Inflammatory macrophage treated with lipopolysaccharide for 4 hours (primary cell): ENCODE data around the gene GDNF.
"Not testable (repeated sequence)": the region's sequence is repeated elsewhere in the genome, so short reads cannot be mapped to it uniquely, and the experiment has no call there.

Source experiments
- DNase-seq: peaks from one replicate; pipeline ENCODE4 v3.0.0-alpha.2; 2020

Gene GDNF

DNA sequence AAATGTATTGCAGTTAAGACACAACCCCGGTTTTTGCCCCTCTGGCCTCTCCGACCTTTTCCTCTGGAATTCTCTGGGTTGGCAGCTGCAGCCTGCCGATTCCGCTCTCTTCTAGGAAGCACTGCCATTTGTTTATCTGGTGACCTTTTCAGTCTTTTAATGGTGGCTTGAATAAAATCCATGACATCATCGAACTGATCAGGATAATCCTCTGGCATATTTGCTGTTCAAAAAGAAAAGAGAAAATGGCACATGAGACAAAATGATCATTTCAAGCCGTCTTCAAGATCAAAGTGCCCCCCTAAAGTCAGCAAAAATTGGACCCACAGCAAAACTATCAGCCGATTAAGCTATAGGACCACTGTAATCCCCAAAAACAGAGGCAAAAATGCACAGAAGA lies 23.9 kb downstream of the GDNF start:
- DNase-seq, result no peak

DNA sequence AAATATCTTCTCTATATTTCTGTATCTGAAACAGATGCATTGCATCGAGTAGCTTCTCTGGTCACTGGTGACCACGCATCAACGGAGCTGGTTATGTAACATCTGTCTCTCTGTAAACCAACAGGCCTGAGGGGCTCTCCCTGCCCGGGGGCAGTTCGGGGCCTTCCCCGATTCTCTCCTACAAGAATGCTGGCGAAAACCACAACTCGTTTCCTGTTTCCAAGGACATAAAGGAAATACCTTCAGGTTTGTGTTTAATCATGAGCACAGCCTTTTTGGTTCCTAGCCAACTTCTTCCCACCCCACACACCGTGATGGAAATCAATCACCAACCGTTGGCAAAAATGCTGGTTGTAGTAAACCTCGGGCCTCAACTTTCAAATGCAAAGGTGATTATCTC lies 25.1 kb downstream of the GDNF start:
- no peak for DNase-seq

DNA sequence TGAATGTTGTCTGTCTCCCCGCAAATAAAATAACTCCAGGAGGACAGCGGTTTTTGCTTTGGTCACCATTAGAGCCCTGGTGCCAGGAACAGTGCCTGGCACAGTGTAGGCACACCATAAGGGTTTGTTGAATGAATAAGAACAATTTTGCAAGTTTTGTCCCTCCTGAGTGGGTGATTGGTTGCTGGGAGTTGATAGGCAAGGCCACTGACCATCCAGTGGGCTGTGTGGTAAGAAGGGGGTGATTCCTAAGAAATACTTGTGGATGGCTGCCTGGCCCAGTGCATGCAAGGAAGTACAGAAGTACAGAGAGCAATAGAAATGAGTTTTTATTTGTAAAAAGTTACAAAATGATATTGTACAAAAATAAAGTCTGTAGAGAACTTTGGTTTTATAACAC lies 27.5 kb downstream of the GDNF start:
- no peak for DNase-seq

DNA sequence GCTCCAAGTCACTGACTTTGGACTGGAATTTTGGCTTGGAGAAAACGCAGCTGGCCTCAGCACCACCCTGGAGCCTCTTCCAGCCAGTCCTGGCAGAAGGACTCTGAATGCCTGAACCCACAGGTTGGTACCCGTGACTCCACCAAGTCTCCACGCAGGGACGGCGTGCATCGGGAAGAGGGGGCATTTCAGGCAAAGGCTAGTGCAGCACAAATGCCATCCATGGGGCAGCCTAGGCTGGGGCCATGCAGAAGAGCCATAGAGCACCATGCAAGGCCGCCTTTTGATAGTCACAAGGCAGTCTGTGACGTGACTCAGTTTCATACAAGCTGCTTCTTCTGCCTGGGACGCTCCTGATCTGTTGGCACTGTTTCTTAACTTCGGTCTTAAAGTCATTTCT lies 28.0 kb downstream of the GDNF start:
- no peak for DNase-seq

DNA sequence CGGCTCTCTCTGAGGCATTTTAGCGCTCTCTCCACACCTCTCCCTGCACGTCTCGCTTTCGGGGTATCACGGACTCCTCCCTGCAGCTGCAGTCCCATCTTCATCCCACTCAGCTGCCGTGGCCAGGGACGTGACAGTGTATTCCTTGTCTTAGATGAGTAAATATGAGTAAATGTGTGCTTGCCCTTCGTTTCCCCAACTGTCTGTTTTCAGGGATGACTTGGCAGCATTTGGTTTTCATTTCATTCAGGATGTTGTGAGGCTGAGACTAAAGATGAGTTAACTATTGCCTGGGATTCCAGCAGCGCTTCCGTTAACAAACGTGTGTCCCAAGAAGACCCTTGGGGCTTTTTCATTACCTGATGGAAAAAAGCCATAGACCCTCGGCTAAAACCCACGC lies 29.5 kb downstream of the GDNF start:
- DNase-seq, result no peak

DNA sequence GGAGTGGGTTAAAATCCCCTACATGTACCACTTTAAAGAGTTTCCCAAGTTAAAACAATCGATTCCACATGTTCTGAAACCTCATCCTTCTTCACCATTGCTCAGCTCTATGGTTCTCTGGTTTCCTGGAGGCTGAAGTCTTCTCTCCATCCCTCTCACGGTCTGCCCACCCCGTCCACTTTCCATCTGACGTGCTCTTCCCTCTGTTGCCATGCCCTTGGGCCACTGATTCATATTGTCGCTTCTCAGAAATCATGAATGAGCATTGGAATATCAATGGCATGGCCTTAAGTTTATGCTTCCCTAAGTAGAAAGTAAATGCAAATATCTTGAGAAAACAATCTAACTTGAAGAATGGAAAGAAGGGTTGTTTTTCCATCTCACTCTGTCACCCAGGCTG lies 30.9 kb downstream of the GDNF start:
- DNase-seq, result no peak

DNA sequence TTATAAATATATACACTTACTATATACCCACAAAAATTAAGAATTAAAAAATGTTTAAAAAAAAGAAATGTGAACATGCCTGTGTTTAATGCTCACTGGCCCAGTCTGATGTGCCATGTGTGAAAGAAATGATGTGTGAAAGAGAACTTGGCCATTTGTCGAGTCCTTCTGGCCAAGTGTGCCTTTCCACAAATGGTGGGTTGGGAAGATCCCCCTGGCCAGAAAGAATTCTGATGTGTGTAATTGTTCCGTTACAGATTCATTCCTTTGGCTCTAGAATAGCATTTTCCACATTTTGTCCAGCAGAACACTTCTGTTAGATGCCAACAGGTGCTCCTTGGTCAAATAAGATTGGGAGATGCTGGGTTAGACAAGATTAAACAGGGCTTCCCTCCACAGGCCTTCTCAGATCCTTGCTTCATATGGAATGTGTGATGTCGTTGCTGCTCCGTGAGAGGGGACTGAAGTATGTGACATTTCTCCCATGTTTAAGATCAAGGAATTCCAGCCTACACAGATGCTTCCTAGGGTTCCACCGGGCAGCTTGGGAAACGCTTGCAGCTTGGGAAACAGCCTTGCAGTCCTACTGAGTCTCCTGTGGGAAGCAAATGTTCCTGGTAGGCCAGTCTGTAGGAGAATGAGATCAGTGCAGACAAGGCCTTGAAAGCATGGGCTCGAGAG lies 32.1 kb downstream of the GDNF start:
- no peak for DNase-seq

DNA sequence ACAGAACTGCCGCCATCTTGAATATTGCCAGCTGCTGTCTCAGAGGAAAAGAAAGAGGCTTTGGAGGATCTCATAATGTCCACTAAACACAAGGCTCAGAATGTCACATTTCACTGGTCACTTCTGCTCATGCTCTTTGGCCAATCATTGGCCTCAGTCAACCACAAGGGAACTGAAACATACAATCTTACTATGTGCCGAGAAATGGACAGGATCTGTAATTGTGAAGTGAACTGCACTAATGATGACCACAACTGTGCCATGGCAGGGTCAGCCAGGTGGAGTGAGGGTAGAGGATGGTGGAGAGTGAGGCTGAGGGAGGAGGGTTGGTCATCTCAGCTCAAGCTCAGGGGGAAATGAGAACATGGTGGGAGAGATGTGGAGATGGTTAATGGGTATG lies 32.8 kb downstream of the GDNF start:
- no peak for DNase-seq

DNA sequence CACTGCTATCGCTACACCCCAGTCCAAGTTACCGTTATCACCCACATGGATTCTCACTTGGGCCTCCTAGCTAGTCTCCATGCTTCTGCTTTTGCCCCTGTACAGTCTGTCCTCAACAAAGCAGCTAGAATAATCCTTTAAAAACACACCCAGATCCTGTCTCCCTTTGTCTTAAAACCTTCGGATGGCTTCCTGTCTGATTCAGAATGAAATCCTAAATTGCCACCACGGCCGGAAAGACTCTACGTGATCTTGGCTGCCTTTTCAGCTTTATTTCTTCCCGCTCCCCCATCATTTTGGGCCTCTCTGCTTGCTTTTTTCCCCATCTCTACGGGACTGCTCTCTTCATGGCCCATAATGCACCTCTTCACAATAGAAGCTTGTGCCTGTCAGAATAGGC lies 33.4 kb downstream of the GDNF start:
- DNase-seq, result no peak

DNA sequence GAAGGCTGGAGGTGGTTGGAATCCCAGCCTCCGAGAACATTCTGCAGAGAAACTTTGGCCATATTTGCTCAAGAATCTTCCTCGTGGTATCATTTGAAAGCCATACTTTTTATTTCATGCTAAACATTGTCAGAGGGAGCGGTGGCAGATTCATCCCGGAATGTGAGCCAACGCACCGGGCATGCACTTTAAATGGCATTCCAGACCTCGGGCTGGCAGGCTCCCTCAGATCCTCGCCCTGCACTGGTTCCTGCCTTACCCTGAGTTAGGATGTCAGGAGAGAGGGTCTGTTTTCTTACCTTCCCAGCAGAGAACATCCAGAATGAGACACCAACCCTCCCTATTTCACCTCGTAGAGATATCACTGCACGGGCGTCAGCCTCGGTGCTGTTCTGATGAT lies 33.8 kb downstream of the GDNF start:
- DNase-seq, result no peak

DNA sequence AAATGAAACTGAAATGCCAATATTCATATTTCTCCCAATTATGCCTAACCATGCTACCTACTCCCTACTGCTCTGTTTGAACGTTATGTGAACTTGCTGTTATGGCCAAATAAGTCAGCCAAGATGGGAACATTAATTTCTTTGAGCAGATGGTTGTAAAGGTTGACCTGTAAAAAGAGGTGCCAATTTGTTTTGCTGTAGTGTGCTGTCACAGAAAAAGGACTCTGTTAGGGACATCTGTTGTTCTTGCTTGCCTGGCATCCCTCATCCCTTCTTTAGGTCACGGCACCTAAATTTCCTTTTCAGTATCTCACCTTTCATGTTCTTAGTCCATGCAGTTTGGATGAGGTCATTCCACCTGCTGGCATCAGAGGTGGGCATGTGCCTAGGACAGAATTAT lies 35.4 kb downstream of the GDNF start:
- no peak for DNase-seq

DNA sequence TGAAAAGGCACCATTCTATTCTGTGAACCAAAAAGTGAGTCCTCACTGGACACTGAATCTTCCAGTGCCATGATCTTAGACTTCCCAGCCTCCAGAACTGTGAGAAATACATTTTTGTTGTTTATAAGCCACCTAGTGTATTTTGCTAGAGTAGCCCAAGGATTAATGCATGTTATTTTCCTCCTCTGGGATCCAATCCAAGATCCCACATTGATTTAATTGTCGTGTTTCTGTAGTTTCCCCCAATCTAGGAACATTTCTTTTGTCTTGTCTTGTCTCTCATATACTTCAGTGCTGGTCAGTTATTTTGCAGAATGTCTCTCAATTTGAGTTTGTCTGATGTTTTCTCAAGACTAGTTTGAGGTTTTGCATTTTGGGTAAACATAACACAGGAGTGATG lies 36.4 kb downstream of the GDNF start:
- DNase-seq, result no peak

DNA sequence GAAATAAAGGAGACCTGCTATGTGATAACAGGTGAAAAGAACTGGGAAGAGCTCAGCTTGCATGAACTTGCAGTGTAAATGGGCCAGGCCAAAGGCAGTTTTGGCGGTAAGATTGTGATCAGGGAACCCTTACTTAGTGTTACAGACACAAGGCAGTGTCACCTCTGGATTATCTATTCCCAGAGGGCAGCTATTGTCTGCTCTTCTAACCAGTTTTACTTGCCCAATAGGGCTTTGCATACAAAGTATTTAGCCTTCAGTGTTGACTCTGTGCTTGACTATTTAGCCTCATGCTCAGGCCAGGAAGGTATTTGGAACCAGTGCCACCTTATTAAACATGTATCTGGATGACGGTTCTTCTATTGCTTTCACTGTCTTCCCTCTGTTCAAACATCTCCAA lies 38.3 kb downstream of the GDNF start:
- DNase-seq, result no peak

DNA sequence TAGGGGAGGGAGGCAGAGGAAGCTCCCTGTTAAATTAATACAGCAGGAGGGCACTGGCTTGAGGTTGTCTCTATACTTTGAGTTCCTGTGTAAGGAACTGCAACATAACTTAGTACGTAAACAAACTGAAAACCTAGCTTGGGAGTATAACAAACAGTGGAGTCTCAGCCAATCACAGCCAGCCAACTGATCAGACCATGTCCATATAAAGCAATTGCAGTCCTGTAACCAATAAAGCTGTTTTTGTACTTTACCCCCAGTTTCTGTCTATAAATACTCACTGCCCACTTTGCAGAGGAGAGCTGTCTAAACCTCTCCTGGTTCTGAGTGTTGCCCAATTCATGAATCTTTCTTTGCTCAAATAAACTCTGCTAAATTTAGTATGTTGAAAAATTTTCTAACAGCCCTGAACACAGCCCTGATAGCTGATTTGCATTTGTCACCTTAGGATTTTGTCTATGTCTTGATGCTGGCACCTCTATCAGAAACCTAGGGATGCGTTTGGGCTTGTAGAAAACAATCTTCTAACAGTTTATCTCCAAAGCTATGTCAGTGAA lies 39.9 kb downstream of the GDNF start:
- DNase-seq, result no peak

DNA sequence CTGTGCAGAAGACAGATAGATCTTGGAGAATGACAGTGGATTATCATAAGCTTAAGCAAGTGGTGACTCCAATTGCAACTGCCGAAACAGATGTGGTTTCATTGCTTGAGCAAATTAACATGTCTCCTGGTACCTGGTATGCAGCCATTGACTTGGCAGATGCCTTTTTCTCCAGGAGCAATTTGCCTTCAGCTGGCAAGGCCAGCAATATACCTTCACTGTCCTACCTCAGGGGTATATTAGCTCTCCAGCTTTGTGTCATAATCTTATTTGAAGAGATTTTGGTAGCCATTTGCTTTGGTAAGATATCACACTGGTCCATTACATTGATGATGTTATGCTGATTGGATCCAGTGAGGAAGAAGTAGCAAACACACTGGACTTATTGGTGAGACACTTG lies 43.4 kb downstream of the GDNF start:
- DNase-seq, result not testable (repeated sequence)

DNA sequence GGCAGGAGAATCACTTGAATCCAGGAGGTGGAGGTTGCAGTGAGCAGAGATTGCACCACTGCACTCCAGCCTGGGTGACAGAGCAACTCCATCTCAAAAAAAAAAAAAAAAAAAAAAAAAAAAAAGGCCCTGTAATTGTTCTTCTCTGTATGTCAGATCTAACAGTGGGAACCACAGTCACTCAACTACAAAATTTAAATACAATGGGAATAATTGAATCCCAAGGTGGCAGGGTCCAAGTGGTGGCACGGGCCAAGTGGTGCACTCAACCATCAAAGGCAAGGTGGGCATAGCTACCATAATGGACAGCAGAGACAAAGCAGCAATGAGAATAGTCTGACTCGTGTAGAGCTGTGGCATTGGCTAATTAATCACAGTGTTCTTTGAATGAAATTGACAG lies 44.5 kb downstream of the GDNF start:
- DNase-seq, result not testable (repeated sequence)

DNA sequence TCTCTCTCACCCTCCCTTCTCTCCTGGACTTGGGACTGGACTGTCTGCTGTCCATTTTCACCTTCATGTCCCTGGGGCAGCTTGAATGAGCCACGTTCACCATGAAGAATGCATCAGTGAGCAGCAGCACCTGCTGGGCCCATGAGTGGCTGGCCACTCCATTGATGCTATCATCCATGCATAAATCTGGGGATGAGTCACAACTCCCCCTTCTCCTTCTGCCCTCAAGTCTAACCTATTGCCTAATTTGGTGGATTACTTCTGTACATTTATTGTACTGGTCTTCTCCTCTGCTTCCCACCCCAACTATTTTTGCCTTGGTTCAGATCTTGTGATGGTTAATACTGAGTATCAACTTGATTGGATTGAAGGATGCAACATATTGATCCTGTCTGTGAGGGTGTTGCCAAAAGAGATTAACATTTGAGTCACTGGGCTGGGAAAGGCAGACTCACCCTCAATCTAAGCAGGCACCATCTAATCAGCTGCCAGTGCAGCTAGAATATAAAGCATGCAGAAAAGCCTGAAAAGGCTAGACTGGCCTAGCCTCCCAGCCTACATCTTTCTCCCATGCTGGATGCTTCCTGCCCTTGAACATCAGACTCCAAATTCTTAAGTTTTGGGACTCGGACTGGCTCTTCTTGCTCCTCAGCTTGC lies 46.7 kb downstream of the GDNF start:
- DNase-seq, result peak; percentile 39

DNA sequence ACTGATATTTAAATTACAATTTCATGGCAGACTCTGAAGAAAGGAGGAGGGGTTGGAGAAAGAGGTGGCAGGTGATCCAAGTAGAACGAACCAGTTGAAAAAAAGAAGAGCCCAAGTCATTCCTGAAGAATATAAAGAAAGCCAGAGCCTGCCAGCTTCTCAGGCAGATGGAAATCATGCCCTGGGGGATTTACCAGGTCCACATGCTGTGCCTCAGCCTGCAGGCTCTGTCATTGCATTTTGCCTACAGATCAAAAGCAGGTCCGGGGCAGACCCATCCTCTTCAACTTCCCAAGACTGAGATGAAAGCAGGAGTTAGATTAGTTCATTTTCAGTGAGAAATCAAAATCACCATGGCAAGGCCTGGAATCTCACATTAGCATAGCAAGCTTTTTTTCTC lies 48.5 kb downstream of the GDNF start:
- DNase-seq, result no peak

DNA sequence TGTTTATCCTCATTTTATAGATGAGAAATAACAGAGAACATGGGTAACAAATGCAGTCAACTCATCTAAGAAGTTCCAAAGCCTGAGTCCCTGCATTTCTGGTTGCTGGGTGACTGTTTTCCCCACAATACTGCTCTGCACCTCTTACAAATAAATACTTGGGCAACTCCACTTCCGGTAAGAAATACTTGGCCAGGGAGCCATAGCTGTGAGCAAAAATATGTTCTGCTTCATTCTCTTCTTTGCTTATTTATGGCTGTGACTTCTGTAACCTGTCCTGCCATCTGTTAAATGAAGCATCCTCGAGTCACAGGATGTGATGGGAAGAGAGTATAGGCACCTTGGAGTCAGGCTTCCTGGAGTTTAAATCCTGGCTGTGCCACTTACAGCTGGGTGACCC lies 49.9 kb downstream of the GDNF start:
- no peak for DNase-seq

DNA sequence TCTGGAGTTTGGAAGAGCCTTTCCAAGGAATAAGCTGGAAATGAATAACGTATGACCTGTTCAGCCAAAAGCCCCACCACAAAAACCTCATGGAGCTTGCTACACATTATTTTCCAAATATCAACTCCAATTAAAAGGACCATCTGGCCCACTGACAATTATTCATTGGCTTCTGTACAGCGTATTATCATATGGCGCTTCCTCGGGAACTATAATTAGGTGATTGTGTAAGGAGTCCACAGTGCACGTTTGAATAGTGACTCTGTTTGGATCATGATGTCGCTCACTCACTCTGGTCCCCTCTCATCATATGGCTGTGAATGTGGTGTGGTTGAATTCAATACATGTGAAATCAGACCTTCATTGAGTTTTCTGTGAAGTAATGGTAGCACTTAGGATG lies 52.1 kb downstream of the GDNF start:
- DNase-seq, result no peak

DNA sequence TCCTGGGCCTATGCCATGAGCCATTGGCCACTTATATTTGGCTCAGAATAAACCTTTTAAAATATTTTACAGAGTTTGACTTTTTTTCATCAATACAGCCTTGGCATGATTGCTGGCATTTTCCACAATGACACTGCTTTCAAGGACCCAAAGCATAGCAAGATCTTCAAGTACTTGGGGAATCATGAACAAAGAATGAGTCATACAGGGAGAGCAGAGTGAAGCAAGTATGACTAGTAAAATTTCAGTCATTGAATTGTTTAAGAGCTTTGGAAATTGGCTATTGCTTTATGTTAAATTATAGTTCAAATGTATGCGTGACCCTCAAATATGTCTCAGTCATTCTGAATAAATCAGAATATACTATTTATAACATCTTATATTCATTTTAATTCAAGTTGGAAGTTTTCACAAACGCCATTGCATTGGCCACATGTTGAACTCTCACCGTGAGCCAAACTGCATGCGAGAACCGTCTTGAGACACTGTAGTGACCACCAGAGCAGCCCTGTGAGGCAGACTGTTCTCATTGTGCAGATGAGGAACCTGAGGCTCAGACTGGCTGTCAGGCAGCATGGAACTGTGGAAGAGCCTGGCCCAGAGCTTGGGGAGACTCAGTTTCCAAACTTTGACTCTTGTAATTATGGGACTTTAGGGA lies 52.9 kb downstream of the GDNF start:
- peak; percentile 18 for DNase-seq

DNA sequence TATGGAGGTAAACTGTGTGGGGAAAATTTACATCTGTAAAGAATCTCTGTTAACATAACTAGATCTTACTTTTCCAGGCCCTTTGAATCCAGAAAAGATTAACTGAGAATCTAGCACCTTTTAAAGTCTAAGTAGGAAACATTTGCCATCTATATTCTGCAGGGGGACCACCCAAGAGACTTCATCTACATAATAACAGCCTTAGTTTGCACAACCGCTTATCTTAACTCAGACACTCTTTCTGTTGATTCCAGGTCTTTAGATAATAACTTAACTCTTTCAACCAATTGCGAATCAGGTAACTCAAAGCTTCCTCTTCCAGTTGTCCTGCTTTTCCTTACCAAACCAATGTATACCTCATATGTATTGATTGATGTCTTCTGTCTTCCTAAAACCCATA lies 53.4 kb downstream of the GDNF start:
- no peak for DNase-seq

DNA sequence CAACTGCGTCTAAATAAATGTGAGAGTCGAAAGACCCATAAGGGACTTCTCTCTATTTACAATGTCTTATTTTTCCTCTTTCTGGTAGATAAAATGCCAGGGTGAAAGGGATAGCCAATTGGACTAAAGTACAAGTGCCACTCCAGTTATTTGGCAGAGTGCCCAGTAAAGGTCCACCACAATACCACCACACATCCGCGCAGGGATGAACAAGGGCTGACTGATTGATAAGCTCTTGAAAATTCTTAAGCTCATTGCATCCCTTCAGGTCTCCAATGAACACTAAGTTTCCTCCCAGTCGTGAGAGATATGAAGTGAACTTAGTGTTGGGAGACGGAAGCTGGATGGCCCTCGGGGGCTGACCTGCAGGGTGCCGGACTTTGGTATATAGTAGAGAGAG lies 58.4 kb downstream of the GDNF start:
- not testable (repeated sequence) for DNase-seq

DNA sequence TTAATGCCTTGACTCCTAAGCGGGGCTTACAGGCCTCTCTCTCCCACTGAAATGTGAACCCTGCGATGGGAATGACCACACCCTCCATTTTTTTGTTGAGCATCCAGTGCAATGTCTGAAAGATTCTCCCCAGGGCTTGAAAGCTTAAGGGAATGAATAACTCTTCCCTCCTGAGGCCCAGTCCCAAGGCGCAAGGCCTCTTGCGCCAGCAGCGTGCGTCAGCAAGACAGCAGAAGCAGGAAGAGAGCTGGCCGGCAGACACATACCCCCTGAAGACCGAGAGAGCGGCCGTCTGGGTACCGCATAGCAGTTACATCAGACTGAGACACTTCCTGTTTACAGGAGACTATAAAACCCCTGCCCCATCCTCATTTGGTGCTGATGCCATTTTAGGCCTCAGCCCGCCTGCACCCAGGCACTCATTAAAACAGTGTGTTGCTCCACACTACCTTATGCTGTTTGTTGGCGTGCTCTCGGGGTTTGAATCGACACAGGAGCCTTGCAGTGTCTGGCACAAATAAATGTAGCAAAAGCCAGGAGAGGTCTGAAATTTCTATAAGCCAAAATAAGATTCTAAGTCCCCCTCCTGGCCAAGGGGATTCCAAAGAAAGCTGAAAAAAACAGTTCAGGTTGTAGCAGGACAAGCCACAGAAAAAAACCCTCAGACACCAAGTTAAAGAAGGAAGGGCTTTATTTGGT lies 62.3 kb downstream of the GDNF start:
- no peak for DNase-seq
